ENCODE results near the gene GABRG2. TPM values are rescaled to one million over a fixed set of nuclear protein-coding genes. Genes with fewer than 3 reads are reported as not detected.

The GABRG2 gene
- total and polyA plus RNA-seq, 7 donors, result 0.47 to 3.2 (median 1.4) TPM; not detected in 2

DNA sequence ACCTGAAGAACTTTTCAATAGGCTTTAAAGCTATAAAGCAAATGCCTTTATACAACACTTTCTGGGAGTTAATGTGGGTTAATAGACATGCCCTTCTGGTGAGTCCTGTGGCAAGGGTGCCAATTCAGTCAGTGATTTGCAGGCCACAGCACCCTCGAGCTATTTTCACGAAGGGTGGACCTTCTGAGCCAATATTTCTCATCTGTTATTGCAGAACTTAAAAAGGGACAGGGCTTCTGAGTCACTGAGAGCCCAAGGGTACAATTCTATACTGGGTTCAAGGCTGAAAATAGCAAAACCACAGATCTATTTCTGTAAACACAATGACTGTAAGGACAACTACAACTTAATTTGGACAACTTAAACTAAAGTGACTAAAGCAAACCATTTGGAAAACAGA lies 92.8 kb downstream of the GABRG2 start:
- TF ChIP-seq POLR2A (IDR thresholded peaks at IDR 0.05) (no peak), POLR2AphosphoS5 (IDR thresholded peaks at IDR 0.05) (no peak), EP300 (IDR thresholded peaks at IDR 0.05) (no peak)
- TF ChIP-seq, protein P1, sequence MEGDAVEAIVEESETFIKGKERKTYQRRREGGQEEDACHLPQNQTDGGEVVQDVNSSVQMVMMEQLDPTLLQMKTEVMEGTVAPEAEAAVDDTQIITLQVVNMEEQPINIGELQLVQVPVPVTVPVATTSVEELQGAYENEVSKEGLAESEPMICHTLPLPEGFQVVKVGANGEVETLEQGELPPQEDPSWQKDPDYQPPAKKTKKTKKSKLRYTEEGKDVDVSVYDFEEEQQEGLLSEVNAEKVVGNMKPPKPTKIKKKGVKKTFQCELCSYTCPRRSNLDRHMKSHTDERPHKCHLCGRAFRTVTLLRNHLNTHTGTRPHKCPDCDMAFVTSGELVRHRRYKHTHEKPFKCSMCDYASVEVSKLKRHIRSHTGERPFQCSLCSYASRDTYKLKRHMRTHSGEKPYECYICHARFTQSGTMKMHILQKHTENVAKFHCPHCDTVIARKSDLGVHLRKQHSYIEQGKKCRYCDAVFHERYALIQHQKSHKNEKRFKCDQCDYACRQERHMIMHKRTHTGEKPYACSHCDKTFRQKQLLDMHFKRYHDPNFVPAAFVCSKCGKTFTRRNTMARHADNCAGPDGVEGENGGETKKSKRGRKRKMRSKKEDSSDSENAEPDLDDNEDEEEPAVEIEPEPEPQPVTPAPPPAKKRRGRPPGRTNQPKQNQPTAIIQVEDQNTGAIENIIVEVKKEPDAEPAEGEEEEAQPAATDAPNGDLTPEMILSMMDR (IDR thresholded peaks at IDR 0.05), result no peak
- Histone ChIP-seq H3K27me3 (no peaks in the 10 kb centered on the region), H3K36me3 (no peaks in the 10 kb centered on the region), H3K4me3 (no peak overlapping the region), H3K9me3 (no peaks in the 10 kb centered on the region), H3K4me1 (no peaks in the 10 kb centered on the region), H3K27ac (no peak overlapping the region)
- 47 to 68% methylated on average over 2 of the region's 2 CpGs for WGBS, 2 donors
- no peak for DNase-seq
- intact Hi-C loops (cut with DNase I), result no loop called here

DNA sequence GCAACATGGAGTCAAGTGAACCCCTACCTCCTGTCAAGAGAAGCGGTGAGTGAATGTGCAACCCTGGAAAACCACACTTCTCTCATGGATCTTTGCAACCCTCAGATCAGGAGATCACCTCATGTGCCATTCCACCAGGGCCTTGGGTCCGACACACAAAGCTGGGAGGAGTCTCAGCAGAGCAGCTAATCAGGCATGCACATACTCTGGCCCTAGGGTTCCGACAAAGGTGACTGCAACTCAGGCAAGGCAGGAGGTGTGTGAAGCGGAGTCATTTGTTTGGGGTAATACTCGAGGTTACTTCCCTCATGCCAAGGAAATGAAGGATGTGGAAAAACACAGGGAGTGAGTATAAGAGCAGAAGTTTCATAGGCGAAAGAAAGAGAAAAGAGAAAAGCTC lies 96.1 kb downstream of the GABRG2 start:
- Histone ChIP-seq H3K4me1 (no peaks in the 10 kb centered on the region), H3K9me3 (peaks cover 0 to 5% (median 0%) of the 10 kb centered on the region in 4 donors), H3K27ac (no peak overlapping the region), H3K36me3 (no peaks in the 10 kb centered on the region), H3K27me3 (no peaks in the 10 kb centered on the region), H3K4me3 (no peak overlapping the region)
- DNase-seq, result no peak
- 75 to 79% methylated on average over 6 of the region's 6 CpGs for WGBS, 2 donors
- intact Hi-C loops (cut with DNase I), result no loop called here
- TF ChIP-seq EP300 (IDR thresholded peaks at IDR 0.05), result no peak
- TF ChIP-seq POLR2A (IDR thresholded peaks at IDR 0.05), result no peak
- no peak for TF ChIP-seq POLR2AphosphoS5 (IDR thresholded peaks at IDR 0.05)
- TF ChIP-seq, protein P1 (IDR thresholded peaks at IDR 0.05), result no peak

DNA sequence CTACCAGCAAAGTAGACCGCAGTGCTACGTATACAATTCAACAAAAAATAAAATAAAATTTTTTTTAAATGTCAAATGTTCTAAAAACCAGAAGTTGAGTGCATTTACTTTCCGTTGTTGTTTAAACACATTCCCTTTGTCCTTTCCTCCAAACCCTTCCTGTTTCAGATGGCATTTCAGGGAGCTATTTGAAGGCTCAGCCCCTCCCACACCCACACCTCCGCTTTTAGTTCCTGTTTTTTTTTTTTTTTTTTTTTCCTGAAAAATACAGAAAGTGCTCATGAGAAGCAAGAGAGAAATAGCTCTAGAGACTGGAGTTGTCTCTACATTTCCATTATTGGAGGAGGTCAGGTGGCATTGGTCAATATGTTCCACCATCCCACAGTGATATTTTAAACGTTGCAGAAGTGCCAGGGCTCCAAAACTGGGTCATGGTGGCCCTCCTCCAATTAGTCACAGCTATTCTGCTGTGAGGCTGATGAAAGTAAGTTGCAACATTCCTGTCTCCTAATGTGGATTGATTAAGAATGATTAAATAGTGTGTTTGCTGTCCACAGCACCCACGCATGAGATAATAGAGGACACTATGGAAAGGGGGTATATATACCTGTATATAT lies 106.9 kb downstream of the GABRG2 start:
- 52% methylated on average over 6 of the region's 6 CpGs for WGBS, 2 donors
- no peaks in the 10 kb centered on the region for H3K36me3 ChIP-seq
- no peak for TF ChIP-seq EP300 (IDR thresholded peaks at IDR 0.05)
- TF ChIP-seq, protein P1 (IDR thresholded peaks at IDR 0.05), result no peak
- no peak for TF ChIP-seq POLR2A (IDR thresholded peaks at IDR 0.05)
- TF ChIP-seq POLR2AphosphoS5 (IDR thresholded peaks at IDR 0.05), result no peak
- H3K27ac ChIP-seq, result no peak overlapping the region
- H3K9me3 ChIP-seq, result no peaks in the 10 kb centered on the region
- intact Hi-C loops (cut with DNase I), result no loop called here
- H3K4me1 ChIP-seq, result no peaks in the 10 kb centered on the region
- H3K27me3 ChIP-seq, result no peaks in the 10 kb centered on the region
- DNase-seq, result no peak
- no peak overlapping the region for H3K4me3 ChIP-seq

DNA sequence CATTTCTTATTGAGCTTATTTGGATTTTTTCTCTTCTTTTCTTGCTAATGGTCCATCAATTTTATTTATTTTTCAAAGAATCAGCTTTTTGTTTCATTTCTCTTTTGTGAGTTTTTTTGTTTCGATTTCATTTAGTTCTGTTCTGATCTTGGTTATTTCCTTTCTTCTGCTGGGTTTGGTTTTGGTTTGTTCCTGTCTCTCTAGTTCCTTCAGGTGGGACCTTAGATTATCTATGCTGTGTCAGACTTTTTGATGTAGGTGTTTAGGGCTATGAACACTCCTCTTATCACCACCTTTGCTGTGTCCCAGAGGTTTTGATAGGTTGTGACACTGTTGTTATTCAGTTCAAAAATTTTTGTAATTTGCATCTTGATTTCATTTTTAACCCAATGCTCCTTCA lies 119.8 kb downstream of the GABRG2 start:
- H3K9me3 ChIP-seq, result no peaks in the 10 kb centered on the region
- H3K4me3 ChIP-seq, result no peak overlapping the region
- H3K36me3 ChIP-seq, result no peaks in the 10 kb centered on the region
- H3K27me3 ChIP-seq, result no peaks in the 10 kb centered on the region
- DNase-seq, result no peak
- TF ChIP-seq POLR2A (IDR thresholded peaks at IDR 0.05) (no peak), POLR2AphosphoS5 (IDR thresholded peaks at IDR 0.05) (no peak), EP300 (IDR thresholded peaks at IDR 0.05) (no peak)
- TF ChIP-seq, protein P1 (IDR thresholded peaks at IDR 0.05), result no peak
- intact Hi-C loops (cut with DNase I), result no loop called here
- WGBS, 2 donors, result 83 to 87% methylated on average over 1 of the region's 1 CpG
- no peaks in the 10 kb centered on the region for H3K4me1 ChIP-seq
- no peak overlapping the region for H3K27ac ChIP-seq

DNA sequence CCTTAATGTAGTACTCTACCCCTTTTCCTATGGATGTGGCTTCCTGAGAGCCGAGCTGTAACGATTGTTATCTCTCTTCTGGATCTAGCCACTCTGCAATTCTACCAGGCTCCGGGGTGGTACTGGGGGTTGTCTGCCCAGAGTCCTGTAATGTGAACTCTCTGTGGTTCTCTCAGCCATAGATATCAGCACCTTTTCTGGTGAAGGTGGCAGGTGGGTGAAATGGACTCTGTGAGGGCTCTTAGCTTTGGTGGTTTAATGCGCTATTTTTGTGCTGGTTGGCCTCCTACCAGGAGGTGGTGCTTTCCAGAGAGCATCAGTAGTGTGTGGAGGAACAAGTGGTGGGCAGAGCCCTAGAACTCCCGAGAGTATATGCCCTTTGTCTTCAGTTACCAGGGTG lies 122.1 kb downstream of the GABRG2 start:
- no peak overlapping the region for H3K27ac ChIP-seq
- H3K4me3 ChIP-seq, result no peak overlapping the region
- WGBS, 2 donors, result 76 to 81% methylated on average over 5 of the region's 5 CpGs
- H3K36me3 ChIP-seq, result no peaks in the 10 kb centered on the region
- no peaks in the 10 kb centered on the region for H3K4me1 ChIP-seq
- no peaks in the 10 kb centered on the region for H3K9me3 ChIP-seq
- no peak for TF ChIP-seq POLR2AphosphoS5 (IDR thresholded peaks at IDR 0.05)
- TF ChIP-seq EP300 (IDR thresholded peaks at IDR 0.05), result no peak
- TF ChIP-seq, protein P1 (IDR thresholded peaks at IDR 0.05), result no peak
- TF ChIP-seq POLR2A (IDR thresholded peaks at IDR 0.05), result no peak
- intact Hi-C loops (cut with DNase I), result no loop called here
- DNase-seq, result no peak
- H3K27me3 ChIP-seq, result no peaks in the 10 kb centered on the region

Measured in sigmoid colon (tissue), 7 donors.